Measurements from ENCODE around the gene BTNL8. TPM values are rescaled to one million over a fixed set of nuclear protein-coding genes. Genes with fewer than 3 reads are reported as not detected.
"Not testable (repeated sequence)": the region's sequence is repeated elsewhere in the genome, so short reads cannot be mapped to it uniquely, and the experiment has no call there.

BTNL8 gene
- total RNA-seq, 1 donor from 2014 or later = not detected

GRCh38 chr5:180889381-180889780 is 9.6 kb upstream of the BTNL8 start:
- DNase-seq (ENCODE audit: low spot score in 2 of 2) = no peak
- no peaks in the 10 kb centered on the region for H3K4me1 ChIP-seq
- intact Hi-C loops (cut with DNase I) = no loop called here
- no peaks in the 10 kb centered on the region for H3K36me3 ChIP-seq
- H3K9me3 ChIP-seq = no peaks in the 10 kb centered on the region
- no peak overlapping the region for H3K27ac ChIP-seq
- no peaks in the 10 kb centered on the region for H3K27me3 ChIP-seq
- no peak overlapping the region for H3K4me3 ChIP-seq
- TF ChIP-seq CTCF (IDR thresholded peaks at IDR 0.05) = no peak

- H3K9me3 ChIP-seq; intact Hi-C loops (cut with DNase I); H3K36me3 ChIP-seq; H3K27me3 ChIP-seq; H3K27ac ChIP-seq; H3K4me1 ChIP-seq; DNase-seq (ENCODE audit: low spot score in 2 of 2); H3K4me3 ChIP-seq: not testable (repeated sequence)
Observed at GRCh38 chr5:180895330-180895729, 3.6 kb upstream of the BTNL8 start.

- H3K36me3 ChIP-seq = no peaks in the 10 kb centered on the region
- no peak overlapping the region for H3K27ac ChIP-seq
- intact Hi-C loops (cut with DNase I) = no loop called here
- no peaks in the 10 kb centered on the region for H3K27me3 ChIP-seq
- H3K9me3 ChIP-seq = no peaks in the 10 kb centered on the region
- no peak for DNase-seq (ENCODE audit: low spot score in 2 of 2)
- H3K4me3 ChIP-seq = no peak overlapping the region
- no peak for TF ChIP-seq CTCF (IDR thresholded peaks at IDR 0.05)
- no peaks in the 10 kb centered on the region for H3K4me1 ChIP-seq
Observed at GRCh38 chr5:180900178-180900577, 1.2 kb downstream of the BTNL8 start.

GRCh38 chr5:180901319-180902009 is 2.5 kb downstream of the BTNL8 start:
- DNase-seq (ENCODE audit: low spot score in 2 of 2) = no peak
- Histone ChIP-seq H3K4me3 (no peak overlapping the region), H3K27ac (no peak overlapping the region), H3K9me3 (no peaks in the 10 kb centered on the region), H3K27me3 (no peaks in the 10 kb centered on the region), H3K36me3 (no peaks in the 10 kb centered on the region), H3K4me1 (no peaks in the 10 kb centered on the region)
- TF ChIP-seq CTCF (IDR thresholded peaks at IDR 0.05) = no peak
- intact Hi-C loops (cut with DNase I) = no loop called here

GRCh38 chr5:180908400-180908799 is 9.4 kb downstream of the BTNL8 start:
- no peak for DNase-seq (ENCODE audit: low spot score in 2 of 2)
- intact Hi-C loops (cut with DNase I) = no loop called here
- no peak for TF ChIP-seq CTCF (IDR thresholded peaks at IDR 0.05)
- no peak overlapping the region for H3K4me3 ChIP-seq
- no peaks in the 10 kb centered on the region for H3K4me1 ChIP-seq
- H3K27me3 ChIP-seq = no peaks in the 10 kb centered on the region
- no peaks in the 10 kb centered on the region for H3K9me3 ChIP-seq
- no peak overlapping the region for H3K27ac ChIP-seq
- H3K36me3 ChIP-seq = no peaks in the 10 kb centered on the region

- no peaks in the 10 kb centered on the region for H3K4me1 ChIP-seq
- TF ChIP-seq CTCF (IDR thresholded peaks at IDR 0.05) = no peak
- no peak overlapping the region for H3K27ac ChIP-seq
- H3K4me3 ChIP-seq = no peak overlapping the region
- intact Hi-C loops (cut with DNase I) = no loop called here
- DNase-seq (ENCODE audit: low spot score in 2 of 2) = no peak
- H3K36me3 ChIP-seq = no peaks in the 10 kb centered on the region
- no peaks in the 10 kb centered on the region for H3K27me3 ChIP-seq
- no peaks in the 10 kb centered on the region for H3K9me3 ChIP-seq
Observed at GRCh38 chr5:180908998-180909731, 10.2 kb downstream of the BTNL8 start.

Data from ascending aorta (tissue), 2 donors.